ENCODE results near the gene ZNF83.
"Not testable (repeated sequence)": the region's sequence is repeated elsewhere in the genome, so short reads cannot be mapped to it uniquely, and the experiment has no call there.

Gene ZNF83

GRCh38 chr19:52637718-52638585 is at the start of gene ZNF83:
Gene ZNF83 (minus strand): TSS chr19:52638355.
- peak; percentile 92 for DNase-seq (ENCODE audit: low spot score)

GRCh38 chr19:52687684-52688083 is 49.5 kb upstream of the ZNF83 start:
- no peak for DNase-seq (ENCODE audit: low spot score)

GRCh38 chr19:52685811-52686210 is 47.7 kb upstream of the ZNF83 start:
- no peak for DNase-seq (ENCODE audit: low spot score)

- DNase-seq (ENCODE audit: low spot score), result not testable (repeated sequence)
Observed at GRCh38 chr19:52681216-52681615, 43.1 kb upstream of the ZNF83 start.

DNA sequence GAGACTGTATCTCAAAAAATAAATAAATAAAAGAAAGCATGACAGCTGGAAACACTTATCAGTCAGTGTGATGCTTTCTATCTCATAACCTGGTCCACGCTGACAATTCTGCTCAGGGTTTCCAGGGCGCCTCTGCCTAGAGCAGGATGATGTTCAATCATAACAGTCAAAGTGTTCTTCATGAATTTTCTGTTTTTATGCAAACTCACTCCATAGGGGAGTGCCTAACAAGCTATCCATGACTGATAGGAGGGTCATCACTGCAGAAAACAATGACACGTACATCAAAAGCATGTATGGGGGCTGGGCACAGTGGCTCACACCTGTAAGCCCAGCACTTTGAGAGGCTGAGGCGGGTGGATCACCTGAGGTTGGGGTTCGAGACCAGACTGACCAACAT is 41.4 kb upstream of the ZNF83 start:
- DNase-seq (ENCODE audit: low spot score), result no peak

DNA sequence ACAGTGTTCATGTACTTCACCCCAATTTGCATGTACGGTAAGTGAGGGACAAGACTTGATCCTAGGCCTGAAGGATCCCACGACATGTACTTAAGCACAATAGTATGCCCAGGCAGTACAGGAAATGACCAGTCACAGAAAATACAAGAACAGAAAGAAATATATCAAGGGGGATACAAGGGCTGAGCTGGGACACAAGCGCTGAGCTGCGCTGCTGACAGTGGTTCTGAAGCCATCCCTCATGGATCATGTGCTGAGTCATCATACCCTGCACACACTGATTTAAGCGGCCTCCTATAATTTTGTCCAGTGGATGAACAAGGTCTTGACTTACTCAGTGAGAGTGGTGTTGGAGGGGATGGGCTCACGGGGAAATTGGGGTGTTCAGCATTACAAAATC is 37.1 kb upstream of the ZNF83 start:
- not testable (repeated sequence) for DNase-seq (ENCODE audit: low spot score)

GRCh38 chr19:52673014-52673413 is 34.9 kb upstream of the ZNF83 start:
- DNase-seq (ENCODE audit: low spot score), result no peak

DNA sequence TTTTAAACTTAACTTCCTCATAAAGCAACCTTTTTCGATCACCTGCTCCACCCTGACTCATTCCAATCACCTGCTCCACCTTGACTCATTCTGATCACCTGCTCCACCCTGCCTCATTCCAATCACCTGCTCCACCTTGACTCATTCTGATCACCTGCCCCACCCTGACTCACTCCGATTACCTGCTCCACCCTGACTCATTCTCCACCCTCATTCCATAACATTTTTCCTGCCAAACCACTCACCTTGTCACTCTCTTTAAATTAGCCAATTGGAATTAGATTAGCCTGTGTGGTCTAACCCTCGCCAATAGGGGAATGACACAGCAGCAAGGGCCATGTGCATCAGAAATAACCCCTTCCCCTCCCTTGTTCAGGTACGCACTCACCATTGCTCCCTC is 31.9 kb upstream of the ZNF83 start:
- no peak for DNase-seq (ENCODE audit: low spot score)

GRCh38 chr19:52669586-52669985 is 31.4 kb upstream of the ZNF83 start:
- no peak for DNase-seq (ENCODE audit: low spot score)

DNA sequence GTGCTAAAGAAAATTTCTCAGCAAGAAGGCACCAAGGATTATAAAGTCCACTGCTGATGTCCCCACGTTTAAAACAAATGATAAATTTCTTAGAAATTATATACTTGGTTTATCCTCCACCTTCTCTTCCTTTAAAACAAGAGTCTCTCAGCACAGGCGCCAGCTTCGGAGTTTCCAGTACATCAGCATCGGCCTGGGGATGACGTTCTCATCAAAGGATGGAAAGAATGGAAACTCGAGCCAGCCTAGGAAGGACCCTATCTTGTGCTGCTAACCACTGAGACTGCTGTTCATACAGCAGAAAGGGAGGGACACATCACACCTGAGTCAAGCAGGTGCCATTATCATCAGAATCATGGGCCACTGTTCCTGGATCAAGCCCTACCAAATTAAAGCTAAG is 29.8 kb upstream of the ZNF83 start:
- no peak for DNase-seq (ENCODE audit: low spot score)

DNA sequence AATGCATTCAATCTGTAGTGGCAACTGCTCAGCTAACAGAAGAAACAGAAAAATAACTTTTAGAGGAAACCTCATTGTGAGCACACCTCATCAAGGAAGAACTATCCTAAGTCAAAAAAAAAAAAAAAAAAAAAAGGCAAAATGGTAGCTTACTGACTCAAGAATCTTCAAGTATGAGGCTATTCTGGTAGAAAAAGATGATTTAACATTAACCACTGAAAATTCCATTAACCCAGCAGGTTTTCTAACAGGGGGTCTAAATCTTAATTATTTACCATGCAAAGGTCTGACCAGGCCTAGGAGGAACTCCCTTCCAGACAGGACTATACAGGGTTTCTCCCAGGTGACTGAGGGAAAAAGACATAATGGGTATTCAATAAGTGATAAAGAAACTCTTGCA is 28.4 kb upstream of the ZNF83 start:
- DNase-seq (ENCODE audit: low spot score), result no peak

DNA sequence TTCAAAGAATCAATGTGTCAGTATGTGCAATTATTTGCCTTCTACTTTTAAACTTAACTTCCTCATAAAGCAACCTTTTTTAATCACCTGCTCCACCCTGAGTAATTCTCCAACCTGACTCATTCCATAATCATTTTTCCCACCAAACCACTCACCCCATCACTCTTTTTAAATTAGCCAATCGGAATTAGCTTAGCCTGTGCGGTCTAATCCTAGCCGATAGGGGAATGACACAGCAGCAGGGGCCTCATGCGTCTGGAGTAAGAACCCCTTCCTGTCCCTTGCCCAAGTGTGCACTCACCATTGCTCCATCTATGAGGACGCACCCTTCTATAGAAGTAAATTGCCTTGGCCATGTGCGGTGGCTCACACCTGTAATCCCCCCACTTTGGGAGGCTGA is 27.4 kb upstream of the ZNF83 start:
- DNase-seq (ENCODE audit: low spot score), result no peak

- DNase-seq (ENCODE audit: low spot score), result no peak
Observed at GRCh38 chr19:52665027-52665426, 26.9 kb upstream of the ZNF83 start.

- DNase-seq (ENCODE audit: low spot score), result no peak
Observed at GRCh38 chr19:52664461-52664860, 26.3 kb upstream of the ZNF83 start.

- no peak for DNase-seq (ENCODE audit: low spot score)
Observed at GRCh38 chr19:52662631-52663030, 24.5 kb upstream of the ZNF83 start.

GRCh38 chr19:52660981-52661380 is 22.8 kb upstream of the ZNF83 start:
- DNase-seq (ENCODE audit: low spot score), result no peak

GRCh38 chr19:52659013-52659412 is 20.9 kb upstream of the ZNF83 start:
- no peak for DNase-seq (ENCODE audit: low spot score)

- DNase-seq (ENCODE audit: low spot score), result no peak
Observed at GRCh38 chr19:52658595-52658994, 20.4 kb upstream of the ZNF83 start.

- no peak for DNase-seq (ENCODE audit: low spot score)
Observed at GRCh38 chr19:52653161-52653560, 15.0 kb upstream of the ZNF83 start.

DNA sequence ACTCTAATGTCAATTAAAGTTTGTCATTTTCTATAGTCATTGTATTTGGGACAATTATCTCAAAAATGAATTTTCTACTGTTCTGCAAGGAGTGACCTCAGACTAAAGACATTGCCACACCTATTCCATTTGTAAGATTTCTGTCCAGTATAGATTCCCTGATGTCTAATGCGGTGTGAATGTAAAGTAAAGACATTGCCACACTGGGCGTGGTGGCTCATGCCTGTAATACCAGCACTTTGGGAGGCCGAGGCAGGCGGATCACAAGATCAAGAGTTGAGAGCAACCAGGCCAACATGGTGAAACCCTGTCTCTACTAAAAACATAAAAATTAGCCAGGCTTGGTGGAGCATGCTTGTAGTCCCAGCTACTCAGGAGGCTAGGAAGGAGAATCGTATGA is 13.8 kb upstream of the ZNF83 start:
- DNase-seq (ENCODE audit: low spot score), result no peak

- no peak for DNase-seq (ENCODE audit: low spot score)
Observed at GRCh38 chr19:52648336-52649016, 10.3 kb upstream of the ZNF83 start.

- DNase-seq (ENCODE audit: low spot score), result no peak
Observed at GRCh38 chr19:52646571-52647217, 8.5 kb upstream of the ZNF83 start.

DNA sequence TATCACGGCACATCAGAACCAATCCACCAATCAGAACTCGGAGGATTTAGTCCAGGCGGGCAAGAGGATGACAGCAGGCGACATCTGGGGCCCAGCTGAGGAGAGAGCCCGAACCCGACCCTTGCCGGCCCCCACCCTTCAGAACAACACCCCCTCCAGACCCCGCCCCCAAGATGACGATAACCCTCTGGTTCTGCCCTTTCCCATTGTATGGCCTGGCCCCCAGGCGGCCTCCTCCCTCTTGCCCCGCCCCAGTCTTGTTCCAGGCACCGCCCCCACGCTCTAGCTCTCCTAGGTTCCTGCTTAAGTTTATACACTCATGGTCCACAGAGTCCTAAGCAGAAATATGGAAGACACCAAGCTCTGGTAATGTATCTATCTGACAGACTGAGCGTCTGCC is 2.8 kb upstream of the ZNF83 start:
- DNase-seq (ENCODE audit: low spot score), result no peak
